Stimulated activated CD4-positive, alpha-beta T cell treated with anti-CD3 and anti-CD28 coated beads, TNF-alpha, amount 100 ng/mL, for 1 hour (primary cell): Measurements from ENCODE around the gene CRYGC.

Experiments
- DNase-seq, 3 donors: peaks; one replicate each; pipeline ENCODE4 v3.0.0-alpha.2; 2020; ENCODE audit warnings: low read depth in 3 of 3, low spot score in 1 of 3

The CRYGC gene

GRCh38 chr2:208097313-208097712, 32.3 kb downstream of the CRYGC start:
- no peak for DNase-seq

- DNase-seq = no peak
These were observed 33.5 kb downstream of the CRYGC start for GRCh38 chr2:208096080-208096479.

- DNase-seq = no peak
These were observed 36.5 kb downstream of the CRYGC start for GRCh38 chr2:208093128-208093527.

- no peak for DNase-seq
These were observed 37.4 kb downstream of the CRYGC start for GRCh38 chr2:208092093-208092832.

GRCh38 chr2:208090420-208090819, 39.2 kb downstream of the CRYGC start:
- DNase-seq = no peak

GRCh38 chr2:208086029-208086428, 43.6 kb downstream of the CRYGC start:
- no peak for DNase-seq

- DNase-seq = no peak
These were observed 45.8 kb downstream of the CRYGC start for GRCh38 chr2:208083807-208084206.
